ENCODE results near the gene CEMIP2. TPM values are rescaled to one million over a fixed set of nuclear protein-coding genes. Genes with fewer than 3 reads are reported as not detected.

The CEMIP2 gene
- polyA plus RNA-seq, 1 of the 3 experiments (the other 2 are of a cell fraction): 39.8 TPM

- TF ChIP-seq IRF3 (IDR thresholded peaks at IDR 0.05; ENCODE audit: low read depth, low read length) (no peak), POLR2AphosphoS5 (IDR thresholded peaks at IDR 0.05; ENCODE audit: low read depth, low read length) (no peak), JUND (IDR thresholded peaks at IDR 0.05) (no peak), TAF1 (IDR thresholded peaks at IDR 0.05; ENCODE audit: borderline replicate concordance, low read depth, low read length) (no peak), TEAD4 (IDR thresholded peaks at IDR 0.05; ENCODE audit: borderline replicate concordance, insufficient read depth) (no peak), SIN3A (IDR thresholded peaks at IDR 0.05; ENCODE audit: borderline replicate concordance, low read depth, low read length) (no peak), NRF1 (IDR thresholded peaks at IDR 0.05; ENCODE audit: low read depth, low read length) (no peak), ELF1 (IDR thresholded peaks at IDR 0.05) (no peak), YY1 (IDR thresholded peaks at IDR 0.05; ENCODE audit: low read depth) (no peak)
Observed at GRCh38 chr9:71756753-71757152, 11.6 kb downstream of the CEMIP2 start (continued).

- H3K36me3 ChIP-seq (replicated peaks in 1 of 2; ENCODE audit: control insufficient read depth in 1 of 2, insufficient read depth in 2 of 2, low read length in 1 of 2): no peaks in the 10 kb centered on the region
- H3K27ac ChIP-seq (ENCODE audit: low read depth in 2 of 2, low read length in 1 of 2): no peak overlapping the region
- no peak for TF ChIP-seq IRF3 (IDR thresholded peaks at IDR 0.05; ENCODE audit: low read depth, low read length)
- no peak for TF ChIP-seq RXRA (IDR thresholded peaks at IDR 0.05; ENCODE audit: borderline replicate concordance, low read depth)
- no peak for TF ChIP-seq NFIC (IDR thresholded peaks at IDR 0.05; ENCODE audit: borderline replicate concordance)
- TF ChIP-seq JUND (IDR thresholded peaks at IDR 0.05): no peak
- no peak for TF ChIP-seq FOXJ3 (CRISPR knock-in tag; IDR thresholded peaks at IDR 0.05)
- TF ChIP-seq NRF1 (IDR thresholded peaks at IDR 0.05; ENCODE audit: low read depth, low read length): no peak
- no peak for TF ChIP-seq POLR2AphosphoS5 (IDR thresholded peaks at IDR 0.05; ENCODE audit: low read depth, low read length)
- no peak for TF ChIP-seq RAD21 (IDR thresholded peaks at IDR 0.05; ENCODE audit: low read length)
- no peak for TF ChIP-seq FOSL2 (IDR thresholded peaks at IDR 0.05; ENCODE audit: borderline replicate concordance, low read depth)
- TF ChIP-seq YY1 (IDR thresholded peaks at IDR 0.05; ENCODE audit: low read depth): no peak
- no peak for TF ChIP-seq USF1 (IDR thresholded peaks at IDR 0.05; ENCODE audit: borderline replicate concordance, low read depth)
- TF ChIP-seq ELF1 (IDR thresholded peaks at IDR 0.05): no peak
- no peak for TF ChIP-seq MXI1 (IDR thresholded peaks at IDR 0.05; ENCODE audit: low read depth, low read length)
- WGBS (ENCODE audit: low lambda C conversion rate): 67% methylated on average over 1 of the region's 1 CpG
- CTCF ChIA-PET: interaction anchor here (1.0 kb wide), 1 partner anchor 51 kb away, joined by 3 read pairs; no protein-coding TSS in a partner anchor
- POLR2A ChIA-PET: no interaction called here
- H3K27me3 ChIP-seq (ENCODE audit: insufficient read depth): no peaks in the 10 kb centered on the region
- H3K4me2 ChIP-seq: no peak overlapping the region
- DNase-seq: no peak
- peaks cover 0 to 12% of the 10 kb centered on the region in 2 experiments; a peak in 2 of 4 replicates for H3K4me1 ChIP-seq (ENCODE audit: control insufficient read depth in 1 of 2, insufficient read depth in 2 of 2, low read depth in 1 of 2, low read length in 1 of 2)
- H4K20me1 ChIP-seq (ENCODE audit: insufficient read depth): no peaks in the 10 kb centered on the region
- no peaks in the 10 kb centered on the region for H3F3A ChIP-seq (replicated peaks; ENCODE audit: insufficient read depth)
- H3K9ac ChIP-seq: no peak overlapping the region
- H2AFZ ChIP-seq (ENCODE audit: low read depth): no peak overlapping the region
- H3K4me3 ChIP-seq (ENCODE audit: low read depth in 2 of 2, low read length in 1 of 2): no peak overlapping the region
- peaks cover 60% of the 10 kb centered on the region for H3K79me2 ChIP-seq (ENCODE audit: insufficient read depth)
- H3K9me3 ChIP-seq: no peaks in the 10 kb centered on the region
- H3K9me2 ChIP-seq: no peaks in the 10 kb centered on the region
Observed at GRCh38 chr9:71755869-71756268, 12.4 kb downstream of the CEMIP2 start.
